HG03103 (cell line): ENCODE data around the gene ZBP1.

ENCODE experiments used
- ATAC-seq: cut with Tn5 transposase; IDR thresholded peaks from one replicate; pipeline ENCODE4 v1.9.1; 2021; ENCODE audit warnings: low read depth; ENCODE audit not compliant: unreplicated experiment

The ZBP1 gene

GRCh38 chr20:57601737-57602136 is 18.5 kb downstream of the ZBP1 start:
- ATAC-seq = no peak

GRCh38 chr20:57601211-57601570 is 19.0 kb downstream of the ZBP1 start:
- ATAC-seq = no peak

GRCh38 chr20:57600320-57601210 is 19.7 kb downstream of the ZBP1 start:
- ATAC-seq = no peak

GRCh38 chr20:57598491-57598890 is 21.7 kb downstream of the ZBP1 start:
- ATAC-seq = no peak

GRCh38 chr20:57598060-57598459 is 22.2 kb downstream of the ZBP1 start:
- ATAC-seq = no peak

- ATAC-seq = no peak
Observed at GRCh38 chr20:57596998-57597939, 23.0 kb downstream of the ZBP1 start.

- ATAC-seq = no peak
Observed at GRCh38 chr20:57596358-57596757, 23.9 kb downstream of the ZBP1 start.

- no peak for ATAC-seq
Observed at GRCh38 chr20:57595041-57596030, 24.9 kb downstream of the ZBP1 start.

- ATAC-seq = no peak
Observed at GRCh38 chr20:57594092-57594951, 25.9 kb downstream of the ZBP1 start.

GRCh38 chr20:57593134-57593886 is 26.9 kb downstream of the ZBP1 start:
- no peak for ATAC-seq

- ATAC-seq = no peak
Observed at GRCh38 chr20:57592263-57593092, 27.7 kb downstream of the ZBP1 start.

- no peak for ATAC-seq
Observed at GRCh38 chr20:57591289-57592229, 28.7 kb downstream of the ZBP1 start.

GRCh38 chr20:57590485-57591288 is 29.5 kb downstream of the ZBP1 start:
- ATAC-seq = no peak

GRCh38 chr20:57589728-57590484 is 30.3 kb downstream of the ZBP1 start:
- ATAC-seq = no peak

GRCh38 chr20:57589123-57589727 is 31.0 kb downstream of the ZBP1 start:
- no peak for ATAC-seq
